D341Med (cell line): ENCODE measurements around the gene MYO5B.
"Not testable (repeated sequence)": the region's sequence is repeated elsewhere in the genome, so short reads cannot be mapped to it uniquely, and the experiment has no call there.

Experiments
- DNase-seq: peaks from one replicate; pipeline ENCODE4 v3.0.0; 2012; ENCODE audit warnings: low spot score

MYO5B gene

GRCh38 chr18:49921318-49921985 is 273.5 kb downstream of the MYO5B start:
- DNase-seq: no peak

GRCh38 chr18:49920731-49921130 is 274.2 kb downstream of the MYO5B start:
- DNase-seq: no peak

GRCh38 chr18:49917742-49918141 is 277.2 kb downstream of the MYO5B start:
- DNase-seq: no peak

- no peak for DNase-seq
Observed at GRCh38 chr18:49915352-49915751, 279.6 kb downstream of the MYO5B start.

GRCh38 chr18:49913221-49913620 is 281.7 kb downstream of the MYO5B start:
- DNase-seq: no peak

GRCh38 chr18:49911427-49911826 is 283.5 kb downstream of the MYO5B start:
- no peak for DNase-seq

GRCh38 chr18:49910986-49911385 is 284.0 kb downstream of the MYO5B start:
- DNase-seq: no peak

GRCh38 chr18:49910019-49910418 is 284.9 kb downstream of the MYO5B start:
- DNase-seq: no peak

GRCh38 chr18:49907346-49907929 is 287.5 kb downstream of the MYO5B start:
- no peak for DNase-seq

- no peak for DNase-seq
Observed at GRCh38 chr18:49905771-49906170, 289.2 kb downstream of the MYO5B start.

GRCh38 chr18:49904871-49905555 is 289.9 kb downstream of the MYO5B start:
- no peak for DNase-seq

- DNase-seq: no peak
Observed at GRCh38 chr18:49901862-49902340, 293.0 kb downstream of the MYO5B start.

- no peak for DNase-seq
Observed at GRCh38 chr18:49899657-49900330, 295.2 kb downstream of the MYO5B start.

GRCh38 chr18:49898421-49898820 is 296.5 kb downstream of the MYO5B start:
- no peak for DNase-seq

- no peak for DNase-seq
Observed at GRCh38 chr18:49894517-49895226, 300.3 kb downstream of the MYO5B start.

- DNase-seq: no peak
Observed at GRCh38 chr18:49893036-49893435, 301.9 kb downstream of the MYO5B start.

- DNase-seq: no peak
Observed at GRCh38 chr18:49892148-49892924, 302.6 kb downstream of the MYO5B start.

GRCh38 chr18:49890041-49890440 is 304.9 kb downstream of the MYO5B start:
- no peak for DNase-seq

GRCh38 chr18:49889552-49889951 is 305.4 kb downstream of the MYO5B start:
- DNase-seq: not testable (repeated sequence)

GRCh38 chr18:49886891-49887764 is 307.8 kb downstream of the MYO5B start:
- no peak for DNase-seq
